PC-3 (cell line): ENCODE measurements around the gene RYR2.
"Not testable (repeated sequence)": the region's sequence is repeated elsewhere in the genome, so short reads cannot be mapped to it uniquely, and the experiment has no call there.

Experiments used
- CTCF ChIP-seq: fragments of 300-600 bp; sonication (generic); conservative IDR thresholded peaks from 2 replicates; pipeline ENCODE4 v1.5.1; 2017; ENCODE audit warnings: antibody characterized with exemption, low read depth, mild to moderate bottlenecking, low read length
- EZH2phosphoT487 ChIP-seq: fragments of 300-600 bp; sonication (generic); IDR thresholded peaks from 2 replicates; pipeline ENCODE4 v1.6.1; 2018; ENCODE audit warnings: mild to moderate bottlenecking, antibody characterized with exemption, low read length, borderline replicate concordance

GRCh38 chr1:237820634-237821033 lies 778.6 kb downstream of the RYR2 start:
- not testable (repeated sequence) for TF ChIP-seq CTCF, EZH2phosphoT487
